ENCODE results near the gene FTO. TPM values are rescaled to one million over a fixed set of nuclear protein-coding genes. Genes with fewer than 3 reads are reported as not detected.

Gene FTO
- total RNA-seq, 1 experiment from 2014 or later = 55.0 TPM

GRCh38 chr16:54048586-54049495 is 344.9 kb downstream of the FTO start:
- Mint-ChIP-seq H3K9me3 (ENCODE audit: unreplicated experiment) (no peaks in the 10 kb centered on the region), H3K4me1 (ENCODE audit: insufficient read depth, unreplicated experiment) (no peaks in the 10 kb centered on the region), H3K27ac (ENCODE audit: low read depth, unreplicated experiment) (no peak overlapping the region), H3K36me3 (ENCODE audit: insufficient read depth, unreplicated experiment) (no peaks in the 10 kb centered on the region), H3K27me3 (ENCODE audit: insufficient read depth, unreplicated experiment) (no peaks in the 10 kb centered on the region), H3K4me3 (ENCODE audit: unreplicated experiment) (no peak overlapping the region)
- TF ChIP-seq, protein P1, sequence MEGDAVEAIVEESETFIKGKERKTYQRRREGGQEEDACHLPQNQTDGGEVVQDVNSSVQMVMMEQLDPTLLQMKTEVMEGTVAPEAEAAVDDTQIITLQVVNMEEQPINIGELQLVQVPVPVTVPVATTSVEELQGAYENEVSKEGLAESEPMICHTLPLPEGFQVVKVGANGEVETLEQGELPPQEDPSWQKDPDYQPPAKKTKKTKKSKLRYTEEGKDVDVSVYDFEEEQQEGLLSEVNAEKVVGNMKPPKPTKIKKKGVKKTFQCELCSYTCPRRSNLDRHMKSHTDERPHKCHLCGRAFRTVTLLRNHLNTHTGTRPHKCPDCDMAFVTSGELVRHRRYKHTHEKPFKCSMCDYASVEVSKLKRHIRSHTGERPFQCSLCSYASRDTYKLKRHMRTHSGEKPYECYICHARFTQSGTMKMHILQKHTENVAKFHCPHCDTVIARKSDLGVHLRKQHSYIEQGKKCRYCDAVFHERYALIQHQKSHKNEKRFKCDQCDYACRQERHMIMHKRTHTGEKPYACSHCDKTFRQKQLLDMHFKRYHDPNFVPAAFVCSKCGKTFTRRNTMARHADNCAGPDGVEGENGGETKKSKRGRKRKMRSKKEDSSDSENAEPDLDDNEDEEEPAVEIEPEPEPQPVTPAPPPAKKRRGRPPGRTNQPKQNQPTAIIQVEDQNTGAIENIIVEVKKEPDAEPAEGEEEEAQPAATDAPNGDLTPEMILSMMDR (IDR thresholded peaks at IDR 0.05; ENCODE audit: unreplicated experiment) = no peak
- intact Hi-C loops (cut with micrococcal nuclease) = no loop called here
- ChIA-PET CTCF (no interaction called here), POLR2A (no interaction called here)
- DNase-seq (ENCODE audit: unreplicated experiment) = no peak
- no TSS peak for BruUV-seq (replicated peaks)

GRCh38 chr16:54049591-54050458 is 345.9 kb downstream of the FTO start:
- no peak overlapping the region for H3K4me3 Mint-ChIP-seq (ENCODE audit: unreplicated experiment)
- POLR2A ChIA-PET = interaction anchor here (0.7 to 1.1 kb wide), 2 partner anchors 31 to 155 kb away, joined by 3 to 7 read pairs; no protein-coding TSS in a partner anchor
- BruUV-seq (replicated peaks) = no TSS peak
- intact Hi-C loops (cut with micrococcal nuclease) = no loop called here
- no peaks in the 10 kb centered on the region for H3K27me3 Mint-ChIP-seq (ENCODE audit: insufficient read depth, unreplicated experiment)
- H3K9me3 Mint-ChIP-seq (ENCODE audit: unreplicated experiment) = no peaks in the 10 kb centered on the region
- H3K27ac Mint-ChIP-seq (ENCODE audit: low read depth, unreplicated experiment) = no peak overlapping the region
- TF ChIP-seq, protein P1 (IDR thresholded peaks at IDR 0.05; ENCODE audit: unreplicated experiment) = no peak
- DNase-seq (ENCODE audit: unreplicated experiment) = no peak
- CTCF ChIA-PET = no interaction called here
- no peaks in the 10 kb centered on the region for H3K36me3 Mint-ChIP-seq (ENCODE audit: insufficient read depth, unreplicated experiment)
- H3K4me1 Mint-ChIP-seq (ENCODE audit: insufficient read depth, unreplicated experiment) = no peaks in the 10 kb centered on the region

- H3K27ac Mint-ChIP-seq (ENCODE audit: low read depth, unreplicated experiment) = no peak overlapping the region
- H3K27me3 Mint-ChIP-seq (ENCODE audit: insufficient read depth, unreplicated experiment) = no peaks in the 10 kb centered on the region
- no peaks in the 10 kb centered on the region for H3K9me3 Mint-ChIP-seq (ENCODE audit: unreplicated experiment)
- H3K4me3 Mint-ChIP-seq (ENCODE audit: unreplicated experiment) = no peak overlapping the region
- DNase-seq (ENCODE audit: unreplicated experiment) = no peak
- BruUV-seq (replicated peaks) = no TSS peak
- CTCF ChIA-PET = no interaction called here
- TF ChIP-seq, protein P1 (IDR thresholded peaks at IDR 0.05; ENCODE audit: unreplicated experiment) = no peak
- no peaks in the 10 kb centered on the region for H3K4me1 Mint-ChIP-seq (ENCODE audit: insufficient read depth, unreplicated experiment)
- POLR2A ChIA-PET = interaction anchor here (1.1 kb wide), 1 partner anchor 30 kb away, joined by 7 read pairs; no protein-coding TSS in a partner anchor
- no peaks in the 10 kb centered on the region for H3K36me3 Mint-ChIP-seq (ENCODE audit: insufficient read depth, unreplicated experiment)
- intact Hi-C loops (cut with micrococcal nuclease) = no loop called here
These were observed 346.7 kb downstream of the FTO start for GRCh38 chr16:54050459-54051210.

All from MCF 10A (cell line).